ENCODE results near the gene EIF4E. TPM values are rescaled to one million over a fixed set of nuclear protein-coding genes. Genes with fewer than 3 reads are reported as not detected.
"Not testable (repeated sequence)": the region's sequence is repeated elsewhere in the genome, so short reads cannot be mapped to it uniquely, and the experiment has no call there.

The EIF4E gene
- total RNA-seq, 2 donors from 2014 or later, result 75.0 to 125 TPM

DNA sequence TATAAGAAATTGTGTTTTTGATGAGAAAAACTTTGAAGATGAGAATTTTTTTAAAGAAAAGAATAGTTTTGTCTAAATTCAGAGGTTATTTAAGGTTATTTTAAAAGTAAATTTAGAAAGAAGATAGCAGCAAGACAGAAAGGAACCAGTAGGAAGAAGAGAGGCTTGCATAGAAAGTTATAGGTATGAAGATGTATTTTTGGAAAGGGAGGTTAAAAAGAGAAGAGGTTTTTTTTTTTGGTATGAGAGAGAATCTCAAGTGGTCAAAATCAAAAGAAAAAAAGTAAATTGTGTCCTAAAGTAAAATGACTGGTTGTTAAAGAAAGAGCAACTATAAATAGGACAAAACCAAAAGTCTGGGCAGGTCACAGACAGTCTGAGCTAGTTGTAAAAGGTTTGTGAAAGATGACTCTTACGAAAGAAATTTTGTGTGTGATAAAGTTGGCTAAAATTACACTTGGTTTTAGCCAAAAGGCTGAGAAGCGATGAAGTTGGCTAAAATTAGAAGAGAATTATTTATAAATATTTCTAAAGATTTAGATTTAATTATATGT is 16.4 kb upstream of the EIF4E start:
- no peak for ATAC-seq (replicated peaks)
- H3K4me3 Mint-ChIP-seq, result no peak overlapping the region

GRCh38 chr4:98939892-98940298 is 11.0 kb upstream of the EIF4E start:
- no peak overlapping the region for H3K27ac Mint-ChIP-seq
- H3K4me1 Mint-ChIP-seq, result peaks cover 4% of the 10 kb centered on the region
- no peaks in the 10 kb centered on the region for H3K27me3 Mint-ChIP-seq
- peak; percentile 40 for ATAC-seq (replicated peaks)
- H3K36me3 Mint-ChIP-seq (ENCODE audit: low read depth), result no peaks in the 10 kb centered on the region
- no peaks in the 10 kb centered on the region for H3K9me3 Mint-ChIP-seq
- H3K4me3 Mint-ChIP-seq, result no peak overlapping the region

More for the DNA sequence above, 16.4 kb upstream of the EIF4E start:
- H3K4me1 Mint-ChIP-seq, result no peaks in the 10 kb centered on the region
- H3K9me3 Mint-ChIP-seq, result no peaks in the 10 kb centered on the region
- no peak overlapping the region for H3K27ac Mint-ChIP-seq
- H3K36me3 Mint-ChIP-seq (ENCODE audit: low read depth), result no peaks in the 10 kb centered on the region
- H3K27me3 Mint-ChIP-seq, result no peaks in the 10 kb centered on the region

GRCh38 chr4:98939438-98939837 is 10.5 kb upstream of the EIF4E start:
- no peaks in the 10 kb centered on the region for H3K9me3 Mint-ChIP-seq
- peaks cover 4% of the 10 kb centered on the region for H3K4me1 Mint-ChIP-seq
- H3K27ac Mint-ChIP-seq, result no peak overlapping the region
- no peak overlapping the region for H3K4me3 Mint-ChIP-seq
- H3K36me3 Mint-ChIP-seq (ENCODE audit: low read depth), result no peaks in the 10 kb centered on the region
- ATAC-seq (replicated peaks), result peak; percentile 54
- H3K27me3 Mint-ChIP-seq, result no peaks in the 10 kb centered on the region

GRCh38 chr4:98937986-98938720 is 9.2 kb upstream of the EIF4E start:
- no peak overlapping the region for H3K27ac Mint-ChIP-seq
- peak; percentile 67 for ATAC-seq (replicated peaks)
- H3K4me1 Mint-ChIP-seq, result peaks cover 4% of the 10 kb centered on the region

DNA sequence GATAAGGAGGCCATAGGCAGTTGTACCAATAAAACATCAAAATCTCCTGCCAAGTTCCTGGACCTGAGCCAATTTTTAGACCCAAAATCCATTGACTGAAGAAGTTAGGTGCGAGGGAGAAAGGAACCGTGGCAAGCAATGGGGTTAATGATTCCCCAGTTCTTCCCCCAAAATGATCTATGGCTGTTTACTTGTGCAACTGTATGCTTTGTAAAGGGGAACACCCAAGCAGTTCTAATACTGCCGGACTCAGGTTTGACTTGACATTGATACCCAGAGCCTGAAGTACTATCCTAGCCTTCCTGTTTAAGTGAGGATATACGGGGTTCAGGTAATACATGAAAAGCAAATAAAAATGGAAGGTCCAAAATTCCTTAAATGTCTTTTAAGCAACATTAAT is 6.7 kb upstream of the EIF4E start:
- no peak for ATAC-seq (replicated peaks)
- Mint-ChIP-seq H3K9me3 (no peaks in the 10 kb centered on the region), H3K4me3 (no peak overlapping the region), H3K27me3 (no peaks in the 10 kb centered on the region), H3K36me3 (ENCODE audit: low read depth) (no peaks in the 10 kb centered on the region), H3K27ac (no peak overlapping the region), H3K4me1 (peaks cover 10% of the 10 kb centered on the region)

More at GRCh38 chr4:98937986-98938720, 9.2 kb upstream of the EIF4E start:
- H3K36me3 Mint-ChIP-seq (ENCODE audit: low read depth), result no peaks in the 10 kb centered on the region
- no peak overlapping the region for H3K4me3 Mint-ChIP-seq
- H3K27me3 Mint-ChIP-seq, result no peaks in the 10 kb centered on the region
- no peaks in the 10 kb centered on the region for H3K9me3 Mint-ChIP-seq

DNA sequence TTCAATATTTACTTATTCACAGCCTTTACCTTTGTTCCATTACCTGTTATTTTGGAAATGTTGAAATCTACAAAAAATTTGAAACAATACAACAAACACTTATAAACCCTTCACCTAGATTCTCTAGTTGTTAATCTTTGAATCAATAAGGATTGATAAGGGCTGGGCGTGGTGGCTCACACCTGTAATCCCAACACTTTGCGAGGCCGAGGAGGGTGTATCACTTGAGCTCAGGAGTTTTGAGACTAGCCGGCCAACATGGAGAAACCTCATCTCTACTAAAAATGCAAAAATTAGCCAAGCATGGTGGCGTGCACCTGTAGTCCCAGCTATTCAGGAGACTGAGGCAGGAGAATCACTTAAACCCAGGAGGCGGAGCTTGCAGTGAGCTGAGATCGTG is 5.9 kb upstream of the EIF4E start:
- H3K36me3 Mint-ChIP-seq (ENCODE audit: low read depth); H3K27ac Mint-ChIP-seq; H3K27me3 Mint-ChIP-seq; H3K9me3 Mint-ChIP-seq; H3K4me3 Mint-ChIP-seq; ATAC-seq (replicated peaks): not testable (repeated sequence)
- H3K4me1 Mint-ChIP-seq, result peaks cover 16% of the 10 kb centered on the region

- no peaks in the 10 kb centered on the region for H3K9me3 Mint-ChIP-seq
- peaks cover 12% of the 10 kb centered on the region for H3K4me1 Mint-ChIP-seq
- H3K27ac Mint-ChIP-seq, result peak overlapping the region; percentile 8
- H3K36me3 Mint-ChIP-seq (ENCODE audit: low read depth), result peaks cover 24% of the 10 kb centered on the region
- peak overlapping the region; percentile 17 for H3K4me3 Mint-ChIP-seq
- peak; percentile 6 for ATAC-seq (replicated peaks)
- H3K27me3 Mint-ChIP-seq, result no peaks in the 10 kb centered on the region
Measured at GRCh38 chr4:98932539-98932938, 3.6 kb upstream of the EIF4E start.

DNA sequence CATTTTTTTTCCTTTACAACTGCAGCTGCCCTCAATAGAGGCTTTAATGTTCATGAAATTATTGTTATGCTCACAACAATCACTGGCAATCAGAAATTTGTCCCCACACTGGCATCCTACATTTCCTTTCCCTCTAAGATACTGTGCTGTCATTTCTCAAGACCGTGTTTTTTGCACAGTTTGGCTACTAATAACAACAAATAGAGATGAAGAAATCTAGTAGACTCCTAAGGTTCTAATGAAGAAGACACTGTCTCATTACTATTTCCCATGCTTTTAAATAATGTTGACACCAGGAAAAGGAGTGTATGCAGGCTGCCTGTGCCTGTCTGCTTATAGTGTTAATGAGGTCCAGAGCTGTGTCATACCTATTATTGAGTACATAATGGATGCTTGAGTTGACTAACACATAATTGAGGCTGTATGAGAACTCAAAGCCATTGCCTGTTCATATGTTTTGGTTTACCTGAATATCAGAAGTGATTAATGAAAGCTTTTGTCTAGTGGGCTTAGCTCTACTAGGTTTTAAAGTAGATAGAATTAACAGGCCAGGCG is 1.5 kb upstream of the EIF4E start:
- Mint-ChIP-seq H3K4me1 (peaks cover 18% of the 10 kb centered on the region), H3K4me3 (peak overlapping the region; percentile 100), H3K36me3 (ENCODE audit: low read depth) (peaks cover 41% of the 10 kb centered on the region), H3K9me3 (no peaks in the 10 kb centered on the region), H3K27ac (peak overlapping the region; percentile 100), H3K27me3 (no peaks in the 10 kb centered on the region)
- no peak for ATAC-seq (replicated peaks)

GRCh38 chr4:98929341-98930267 is 671 bp upstream of the EIF4E start:
- H3K36me3 Mint-ChIP-seq (ENCODE audit: low read depth), result peaks cover 44% of the 10 kb centered on the region
- no peaks in the 10 kb centered on the region for H3K27me3 Mint-ChIP-seq
- no peaks in the 10 kb centered on the region for H3K9me3 Mint-ChIP-seq
- peak overlapping the region; percentile 100 for H3K27ac Mint-ChIP-seq
- H3K4me1 Mint-ChIP-seq, result peaks cover 18% of the 10 kb centered on the region
- peak overlapping the region; percentile 100 for H3K4me3 Mint-ChIP-seq
- ATAC-seq (replicated peaks), result peak; percentile 79

GRCh38 chr4:98928131-98928504 is 815 bp downstream of the EIF4E start:
- H3K4me3 Mint-ChIP-seq, result peak overlapping the region; percentile 100
- peaks cover 23% of the 10 kb centered on the region for H3K4me1 Mint-ChIP-seq
- H3K27ac Mint-ChIP-seq, result peak overlapping the region; percentile 100
- H3K27me3 Mint-ChIP-seq, result no peaks in the 10 kb centered on the region
- no peaks in the 10 kb centered on the region for H3K9me3 Mint-ChIP-seq
- peak; percentile 44 for ATAC-seq (replicated peaks)
- peaks cover 55% of the 10 kb centered on the region for H3K36me3 Mint-ChIP-seq (ENCODE audit: low read depth)

GRCh38 chr4:98926257-98926656 is 2.7 kb downstream of the EIF4E start:
- peaks cover 73% of the 10 kb centered on the region for H3K36me3 Mint-ChIP-seq (ENCODE audit: low read depth)
- not testable (repeated sequence) for ATAC-seq (replicated peaks); H3K9me3 Mint-ChIP-seq; H3K27me3 Mint-ChIP-seq; H3K27ac Mint-ChIP-seq
- peaks cover 17% of the 10 kb centered on the region for H3K4me1 Mint-ChIP-seq
- H3K4me3 Mint-ChIP-seq, result peak overlapping the region; percentile 100

DNA sequence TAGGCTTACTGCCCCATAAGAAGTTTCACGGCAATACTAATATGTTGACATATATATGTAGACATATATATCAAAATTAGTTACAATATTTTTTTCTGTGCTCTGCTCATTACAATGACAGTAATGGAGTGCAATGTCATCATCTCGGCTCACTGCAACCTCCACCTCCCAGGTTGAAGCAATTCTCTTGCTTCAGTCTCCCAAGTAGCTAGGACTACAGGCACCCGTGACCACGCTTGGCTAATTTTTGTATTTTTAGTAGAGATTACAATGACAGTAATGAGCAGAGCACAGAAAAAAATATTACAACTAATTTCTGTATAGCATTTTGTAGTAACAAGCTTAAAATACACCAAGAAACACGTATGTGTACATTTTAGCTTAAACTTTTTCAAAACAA is 7.6 kb downstream of the EIF4E start:
- peaks cover 18% of the 10 kb centered on the region for H3K4me1 Mint-ChIP-seq
- H3K27me3 Mint-ChIP-seq, result no peaks in the 10 kb centered on the region
- H3K4me3 Mint-ChIP-seq, result no peak overlapping the region
- no peak overlapping the region for H3K27ac Mint-ChIP-seq
- no peak for ATAC-seq (replicated peaks)
- peaks cover 69% of the 10 kb centered on the region for H3K36me3 Mint-ChIP-seq (ENCODE audit: low read depth)
- H3K9me3 Mint-ChIP-seq, result no peaks in the 10 kb centered on the region

- H3K27me3 Mint-ChIP-seq, result no peaks in the 10 kb centered on the region
- H3K4me3 Mint-ChIP-seq, result no peak overlapping the region
- ATAC-seq (replicated peaks), result no peak
- H3K4me1 Mint-ChIP-seq, result peaks cover 20% of the 10 kb centered on the region
- peaks cover 62% of the 10 kb centered on the region for H3K36me3 Mint-ChIP-seq (ENCODE audit: low read depth)
- H3K27ac Mint-ChIP-seq, result no peak overlapping the region
- no peaks in the 10 kb centered on the region for H3K9me3 Mint-ChIP-seq
Measured at GRCh38 chr4:98919996-98920395, 8.9 kb downstream of the EIF4E start.

- H3K4me1 Mint-ChIP-seq, result peaks cover 30% of the 10 kb centered on the region
- H3K27me3 Mint-ChIP-seq; H3K4me3 Mint-ChIP-seq; ATAC-seq (replicated peaks); H3K27ac Mint-ChIP-seq; H3K9me3 Mint-ChIP-seq: not testable (repeated sequence)
- peaks cover 36% of the 10 kb centered on the region for H3K36me3 Mint-ChIP-seq (ENCODE audit: low read depth)
Measured at GRCh38 chr4:98910728-98911127, 18.2 kb downstream of the EIF4E start.
